Endothelial cell of umbilical vein (primary cell): Measurements from ENCODE around the gene ENG.

Experiments used
- CTCF ChIP-seq, 2 donors: IDR thresholded peaks; 1 replicate in 1 of 2; 2 replicates in 1 of 2; pipeline ENCODE4 v1.5.1; 2011; ENCODE audit warnings: low read length in 2 of 2, mild to moderate bottlenecking in 2 of 2, moderate library complexity in 2 of 2, control low read depth in 1 of 2, inconsistent platforms in 1 of 2, low read depth in 1 of 2; ENCODE audit not compliant: insufficient read depth in 1 of 2; ENCODE audit errors: extremely low read depth in 1 of 2
- EZH2 ChIP-seq: IDR thresholded peaks from 2 replicates; pipeline ENCODE4 v1.6.1; 2012; ENCODE audit warnings: borderline replicate concordance, low read depth, mild to moderate bottlenecking, moderate library complexity, low read length, inconsistent platforms; ENCODE audit not compliant: severe bottlenecking
- GATA2 ChIP-seq: IDR thresholded peaks from 2 replicates; pipeline ENCODE4 v1.7.0; 2011; ENCODE audit warnings: low read depth, mild to moderate bottlenecking, moderate library complexity, mixed read lengths, low read length; ENCODE audit not compliant: insufficient read length, insufficient read depth
- JUN ChIP-seq: IDR thresholded peaks from 2 replicates; pipeline ENCODE4 v1.6.1; 2011; ENCODE audit warnings: borderline replicate concordance, low read depth; ENCODE audit not compliant: insufficient read length, insufficient read depth
- MAX ChIP-seq: IDR thresholded peaks from 2 replicates; pipeline ENCODE4 v1.6.1; 2011; ENCODE audit not compliant: insufficient read depth, insufficient read length
- POLR2A ChIP-seq: IDR thresholded peaks from 2 replicates; pipeline ENCODE4 v1.6.1; 2012; ENCODE audit warnings: low read depth, mild to moderate bottlenecking, control low read depth, low read length
- POLR2AphosphoS5 ChIP-seq: IDR thresholded peaks from 2 replicates; pipeline ENCODE4 v1.6.1; 2012; ENCODE audit warnings: low read depth, mild to moderate bottlenecking, control low read depth, low read length, moderate library complexity; ENCODE audit not compliant: insufficient read depth

GRCh38 chr9:127863191-127863621 lies 8.7 kb upstream of the ENG start:
- no peak for TF ChIP-seq POLR2AphosphoS5
- TF ChIP-seq CTCF (IDR thresholded peaks at IDR 0.05; ENCODE audit: extremely low read depth in 1 of 2, insufficient read depth in 1 of 2, low read depth in 1 of 2, low read length in 2 of 2): no peak
- no peak for TF ChIP-seq POLR2A
- no peak for TF ChIP-seq EZH2
- TF ChIP-seq GATA2: no peak
- TF ChIP-seq JUN: no peak
- TF ChIP-seq MAX: no peak
